GM12864 (cell line): ENCODE results near the gene G6PC3.

Source experiments
- DNase-seq: peaks from one replicate; pipeline ENCODE4 v3.0.0-alpha.2; 2011; ENCODE audit warnings: low read depth
- H3K4me3 ChIP-seq: 2 replicates; pipeline ENCODE4 v1.5.1; 2011; ENCODE audit warnings: mild to moderate bottlenecking, low read depth, low read length, control low read depth
- CTCF ChIP-seq: IDR thresholded peaks from 2 replicates; pipeline ENCODE4 v1.5.1; 2011; ENCODE audit warnings: low read depth, mild to moderate bottlenecking, moderate library complexity, low read length, control low read depth, inconsistent platforms; ENCODE audit errors: missing control alignments

Gene G6PC3

GRCh38 chr17:44109312-44109630 is 38.7 kb downstream of the G6PC3 start:
- no peak for DNase-seq
- TF ChIP-seq CTCF, result no peak
- no peak overlapping the region for H3K4me3 ChIP-seq

GRCh38 chr17:44110011-44110686 is 39.6 kb downstream of the G6PC3 start:
- no peak for DNase-seq
- no peak for TF ChIP-seq CTCF
- peak overlapping the region; percentile 54 for H3K4me3 ChIP-seq

GRCh38 chr17:44110823-44111633 is 40.5 kb downstream of the G6PC3 start:
- peak; percentile 41 for DNase-seq
- peak overlapping the region; percentile 54 for H3K4me3 ChIP-seq
- no peak for TF ChIP-seq CTCF

- peak overlapping the region; percentile 54 for H3K4me3 ChIP-seq
- DNase-seq, result no peak
- TF ChIP-seq CTCF, result no peak
Observed at GRCh38 chr17:44111777-44112176, 41.2 kb downstream of the G6PC3 start.

GRCh38 chr17:44112284-44113280 is 42.0 kb downstream of the G6PC3 start:
- TF ChIP-seq CTCF, result no peak
- no peak overlapping the region for H3K4me3 ChIP-seq
- DNase-seq, result no peak

GRCh38 chr17:44113382-44113781 is 42.8 kb downstream of the G6PC3 start:
- no peak overlapping the region for H3K4me3 ChIP-seq
- DNase-seq, result no peak
- no peak for TF ChIP-seq CTCF
